GM21447 (cell line): ENCODE data around the gene PRND.
"Not testable (repeated sequence)": the region's sequence is repeated elsewhere in the genome, so short reads cannot be mapped to it uniquely, and the experiment has no call there.

Source experiments
- ATAC-seq: cut with Tn5 transposase; IDR thresholded peaks from one replicate; pipeline ENCODE4 v1.9.1; 2021; ENCODE audit not compliant: unreplicated experiment

The PRND gene

DNA sequence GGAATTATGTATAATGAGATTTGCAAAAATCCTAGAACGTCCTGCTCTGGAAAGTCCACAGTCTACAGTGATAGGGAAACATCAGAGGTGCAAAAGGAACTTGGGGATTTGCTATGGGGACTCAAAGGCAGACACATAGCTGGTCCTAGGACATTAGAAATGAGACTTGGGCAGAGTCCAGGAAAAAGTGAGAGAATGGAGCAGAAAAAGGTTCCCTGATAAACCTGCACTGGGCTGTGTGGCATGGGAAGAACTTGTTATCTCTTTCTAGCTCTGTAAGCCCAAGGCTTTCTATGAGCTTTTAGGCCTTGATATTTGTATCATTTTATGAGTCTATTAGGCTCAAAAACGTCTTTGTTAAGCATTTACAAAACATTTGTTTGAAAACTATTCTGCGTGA lies 15.2 kb downstream of the PRND start:
- ATAC-seq: no peak

DNA sequence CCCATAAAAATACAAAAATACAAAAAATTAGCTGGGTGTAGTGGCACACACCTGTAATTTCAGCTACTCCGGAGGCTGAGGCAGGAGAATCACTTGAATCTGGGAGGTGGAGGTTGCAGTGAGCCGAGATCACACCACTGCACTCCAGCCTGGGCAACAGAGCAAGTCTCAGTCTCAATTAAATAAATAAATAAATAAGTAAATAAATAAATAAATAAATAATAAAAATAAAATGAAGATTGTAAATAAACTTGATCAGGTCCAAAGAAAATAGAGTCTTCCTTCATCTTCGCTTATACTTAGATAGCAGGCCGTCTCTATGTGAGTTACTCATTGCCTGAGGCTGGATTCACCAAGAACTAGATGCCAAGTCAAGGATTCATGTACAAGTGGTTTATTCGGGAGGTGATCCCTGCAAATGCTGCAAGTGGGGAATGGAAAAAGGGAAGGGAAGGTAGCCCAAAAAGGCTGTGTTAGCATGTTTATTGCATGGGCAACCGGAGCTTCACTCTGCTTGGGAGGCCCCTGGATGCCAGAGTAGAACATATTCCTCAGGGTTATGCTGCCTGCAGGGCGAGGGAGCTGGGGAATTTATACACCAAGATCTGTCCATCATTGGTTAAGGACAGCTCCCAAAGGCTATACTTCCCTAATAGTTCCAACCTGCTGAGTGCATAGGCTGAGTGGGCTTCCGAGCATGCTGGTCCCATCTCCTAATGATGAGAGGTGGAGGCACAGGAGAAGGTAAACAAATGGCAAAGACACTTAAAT lies 16.3 kb downstream of the PRND start:
- no peak for ATAC-seq

DNA sequence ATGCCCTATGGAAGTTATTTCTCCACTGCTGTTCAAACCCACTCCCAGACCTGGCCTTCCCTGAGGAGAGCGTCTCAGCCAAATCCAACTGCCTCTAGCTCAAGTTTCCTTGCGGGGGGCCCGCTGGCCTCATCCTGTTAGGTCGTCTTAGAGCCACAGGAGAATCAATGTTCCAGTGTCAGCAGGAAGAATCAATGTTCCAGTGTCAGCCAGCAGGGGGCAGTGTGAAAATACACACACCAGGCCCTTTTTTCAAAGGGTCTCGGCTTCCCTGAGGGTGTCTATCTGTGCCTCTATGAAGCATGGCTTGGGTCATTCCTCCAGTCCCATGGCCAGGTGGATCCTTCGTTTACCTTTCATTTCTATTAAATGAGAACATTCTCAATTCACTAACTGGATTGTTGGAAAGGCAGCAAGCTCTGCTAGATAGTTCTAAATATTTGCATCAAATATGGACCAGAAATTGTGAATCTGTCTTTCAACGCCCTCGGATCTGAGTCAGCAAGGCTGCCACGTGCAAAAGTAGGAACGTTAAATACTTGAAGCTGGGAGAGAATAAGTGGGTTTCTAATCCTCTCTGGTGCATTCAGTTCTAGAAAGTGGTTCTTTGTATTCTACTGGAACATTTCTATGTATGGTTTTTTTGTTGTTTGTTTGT lies 19.2 kb downstream of the PRND start:
- ATAC-seq: no peak

DNA sequence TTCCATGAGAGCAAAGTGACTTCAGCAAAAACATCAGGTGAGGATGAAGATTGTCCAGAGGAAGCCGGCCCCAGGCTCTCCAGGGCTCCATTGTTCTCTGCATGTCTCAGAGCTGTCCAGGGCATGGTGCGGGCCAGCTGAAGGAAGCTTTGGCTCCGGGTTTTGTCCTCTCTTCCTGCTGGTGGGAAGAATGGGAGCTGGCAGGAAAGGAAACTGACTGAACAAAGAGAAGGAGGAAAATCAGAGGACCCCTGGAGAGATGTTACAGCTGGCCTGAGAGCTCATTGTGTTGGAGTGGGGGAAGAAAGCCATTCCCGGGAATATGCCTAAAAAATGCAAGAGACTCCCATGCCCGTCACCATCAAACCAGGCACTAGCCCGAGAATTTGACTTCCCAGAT lies 27.1 kb downstream of the PRND start:
- no peak for ATAC-seq

DNA sequence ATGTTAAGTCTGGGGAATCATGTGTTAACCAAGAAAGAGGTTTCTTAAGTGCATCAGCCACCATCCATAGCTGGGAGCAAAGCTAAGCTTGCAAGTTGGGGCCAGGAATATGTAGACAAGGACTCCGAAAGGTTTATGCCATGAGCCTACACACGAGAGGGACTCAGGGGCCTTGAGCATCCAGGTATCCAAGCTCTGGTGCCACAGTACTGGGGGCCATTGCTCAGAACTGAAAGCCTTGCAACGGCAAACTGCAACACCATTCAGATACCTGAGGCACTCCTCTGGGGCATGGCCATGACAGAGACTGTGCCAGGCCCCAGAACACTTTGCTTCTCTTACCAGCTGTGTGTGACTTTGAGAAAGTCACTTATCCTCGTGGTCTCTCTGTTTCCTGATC lies 27.6 kb downstream of the PRND start:
- ATAC-seq: no peak

DNA sequence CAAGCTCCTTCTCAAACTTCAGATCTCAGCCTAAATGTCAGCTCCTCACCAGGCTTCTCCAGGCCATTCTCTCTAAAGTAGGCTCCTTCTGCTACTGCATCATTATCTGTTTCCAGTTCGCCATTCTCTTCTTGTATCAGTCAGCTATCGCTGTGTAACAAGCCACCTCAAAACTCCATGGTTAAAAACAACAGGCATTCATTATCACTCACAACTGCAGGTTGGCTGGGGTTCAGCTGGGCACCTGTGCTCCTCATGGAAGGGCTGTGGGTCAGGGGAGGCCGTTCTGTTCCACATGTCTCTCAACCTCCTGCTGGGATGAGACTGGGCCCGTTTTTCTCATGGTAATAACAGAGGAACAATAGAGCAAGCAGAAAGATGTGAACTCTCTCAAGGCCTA lies 28.7 kb downstream of the PRND start:
- no peak for ATAC-seq

DNA sequence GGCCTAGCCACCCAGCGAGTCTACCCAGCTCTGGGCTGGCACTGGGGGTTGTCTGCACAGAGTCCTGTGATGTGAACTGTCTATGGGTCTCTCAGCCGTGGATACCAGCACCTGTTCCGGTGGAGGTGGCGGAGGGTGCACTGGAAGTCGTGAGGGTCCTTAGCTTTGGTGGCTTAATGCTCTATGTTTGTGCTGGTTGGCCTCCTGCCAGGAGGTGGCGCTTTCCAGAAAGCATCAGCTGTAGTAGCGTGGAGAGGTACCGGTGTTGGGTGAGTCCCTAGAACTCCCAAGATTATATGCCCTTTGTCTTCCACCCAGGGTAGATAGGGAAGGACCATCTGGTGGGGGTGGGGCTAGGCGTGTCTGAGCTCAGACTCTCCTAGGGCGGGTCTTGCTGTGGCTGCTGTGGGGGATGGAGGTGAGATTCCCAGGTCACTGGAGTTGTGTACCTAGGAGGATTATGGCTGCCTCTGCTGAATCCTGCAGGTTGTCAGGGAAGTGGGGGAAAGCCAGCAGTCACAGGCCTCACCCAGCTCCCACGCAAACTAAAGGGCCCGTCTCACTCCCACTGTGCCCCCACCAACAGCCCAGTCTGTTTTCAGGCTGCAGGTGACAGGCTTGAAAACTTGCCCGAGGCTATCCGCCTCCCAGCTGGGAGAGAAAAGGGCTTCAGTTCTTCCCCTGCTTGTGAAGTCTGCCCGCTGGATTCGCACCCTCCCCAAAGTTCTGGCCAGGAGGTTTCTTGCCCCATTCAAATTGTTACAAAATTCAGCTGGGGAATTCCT lies 37.6 kb downstream of the PRND start:
- ATAC-seq: not testable (repeated sequence)

DNA sequence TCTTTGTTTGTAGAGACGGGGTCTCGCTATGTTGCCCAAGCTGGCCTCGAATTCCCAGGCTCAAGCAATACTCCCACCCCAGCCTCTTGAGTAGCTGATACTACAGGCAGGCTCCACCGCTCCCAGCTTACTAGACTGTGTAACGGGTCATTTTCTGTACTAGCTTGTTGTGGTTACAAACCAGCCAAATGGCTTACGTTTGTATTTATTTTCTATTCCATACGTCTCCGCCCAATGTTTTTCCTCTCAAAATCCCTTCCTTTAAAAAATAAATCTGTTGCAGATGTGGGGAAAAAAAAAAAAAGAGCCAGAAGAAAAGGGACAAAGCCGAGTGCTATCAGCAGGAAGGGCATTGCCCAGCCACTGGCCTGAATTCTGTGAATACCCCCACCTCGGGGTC lies 41.6 kb downstream of the PRND start:
- ATAC-seq: no peak

DNA sequence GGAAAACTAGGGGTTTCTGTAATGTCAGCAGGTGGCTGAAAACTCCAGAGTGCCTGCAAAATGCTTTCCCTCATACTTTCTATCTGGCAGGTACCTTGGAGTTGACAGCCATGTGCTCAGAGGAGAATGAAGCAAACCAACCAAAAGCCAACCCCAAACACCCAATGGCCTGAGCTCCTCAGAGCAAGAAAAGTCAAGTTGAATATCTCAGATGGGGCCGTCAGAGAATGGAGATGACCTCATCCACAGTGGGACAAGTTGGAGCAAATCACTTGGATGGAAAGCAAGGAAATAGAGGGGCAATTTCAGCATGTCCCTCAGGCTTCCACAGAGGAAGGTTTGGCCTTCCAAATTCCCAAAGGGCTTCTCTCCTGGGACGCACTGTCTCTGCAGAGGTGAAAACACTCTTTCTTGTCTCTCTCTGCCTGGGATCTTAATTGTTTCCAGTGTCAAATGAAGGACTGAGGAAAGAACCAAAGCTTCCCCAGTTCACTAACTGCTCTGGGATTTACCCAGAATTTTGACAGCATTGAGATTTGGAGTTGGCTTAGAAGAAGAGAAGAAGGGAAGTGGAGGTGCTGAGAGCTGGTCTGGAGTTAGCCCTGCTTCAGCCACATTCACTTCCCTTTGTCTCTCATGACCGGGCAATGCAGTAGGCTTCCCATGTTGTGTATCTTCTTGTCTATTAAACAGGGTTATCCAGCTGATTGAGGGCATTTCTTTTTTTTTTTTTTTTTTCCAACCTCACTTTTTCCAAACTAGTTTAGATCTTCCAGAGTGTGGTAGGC lies 42.2 kb downstream of the PRND start:
- ATAC-seq: no peak

DNA sequence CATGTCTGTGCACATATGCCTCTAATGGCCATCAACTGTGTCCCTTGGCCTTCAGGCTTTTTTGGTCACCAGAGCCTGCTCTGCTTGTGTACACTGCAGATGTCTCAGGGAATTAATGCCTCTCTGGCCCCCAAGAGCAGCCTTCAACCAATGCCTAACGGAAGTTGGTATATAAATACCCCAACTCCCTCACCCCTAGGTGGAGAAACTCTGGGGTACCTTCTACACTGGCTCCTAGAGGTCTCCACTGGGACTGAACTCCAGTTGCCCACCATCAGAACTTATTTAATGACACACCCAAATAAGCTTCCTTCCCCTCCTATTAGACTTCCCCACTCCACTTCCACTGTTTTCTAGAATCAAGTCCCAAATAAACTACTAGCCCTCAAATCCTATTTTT lies 43.1 kb downstream of the PRND start:
- ATAC-seq: no peak

DNA sequence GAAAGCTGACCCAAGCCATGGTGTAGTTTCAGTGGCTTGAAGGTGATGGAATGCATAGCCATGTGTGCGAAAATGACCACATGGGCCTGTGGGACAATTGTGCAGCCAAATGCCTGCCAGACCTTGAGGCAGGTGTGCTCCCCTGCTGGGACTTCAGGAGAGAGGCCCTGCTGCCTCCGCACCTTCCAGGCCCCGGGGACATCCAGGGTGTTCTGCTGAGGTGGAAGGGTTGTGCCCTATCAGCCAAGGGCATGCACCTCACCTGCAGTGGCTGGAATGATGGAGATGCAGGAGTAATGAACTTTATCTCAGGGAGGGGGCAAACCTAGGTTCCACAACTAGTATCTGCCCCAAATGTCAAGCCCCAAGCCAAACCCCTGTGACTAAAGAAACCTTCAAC lies 44.0 kb downstream of the PRND start:
- ATAC-seq: no peak

DNA sequence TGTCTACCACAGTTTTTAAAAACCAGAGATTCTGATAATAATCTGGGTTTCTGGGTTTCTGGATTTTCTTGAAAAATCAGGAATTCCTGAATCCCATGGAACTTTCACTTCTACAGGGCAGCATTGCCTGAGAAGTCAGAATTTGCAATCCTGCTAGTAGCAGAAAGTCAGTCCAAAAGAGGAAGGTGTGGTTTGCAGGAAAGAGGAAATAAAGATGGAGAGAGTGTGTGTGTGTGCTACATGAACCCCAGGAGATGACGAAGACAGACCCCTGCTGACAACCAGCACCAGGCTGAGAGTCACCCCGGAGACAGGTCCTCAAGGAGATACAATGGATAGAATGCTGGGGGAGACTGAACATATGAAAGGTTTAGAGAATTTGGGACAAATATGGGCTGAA lies 44.9 kb downstream of the PRND start:
- ATAC-seq: no peak

DNA sequence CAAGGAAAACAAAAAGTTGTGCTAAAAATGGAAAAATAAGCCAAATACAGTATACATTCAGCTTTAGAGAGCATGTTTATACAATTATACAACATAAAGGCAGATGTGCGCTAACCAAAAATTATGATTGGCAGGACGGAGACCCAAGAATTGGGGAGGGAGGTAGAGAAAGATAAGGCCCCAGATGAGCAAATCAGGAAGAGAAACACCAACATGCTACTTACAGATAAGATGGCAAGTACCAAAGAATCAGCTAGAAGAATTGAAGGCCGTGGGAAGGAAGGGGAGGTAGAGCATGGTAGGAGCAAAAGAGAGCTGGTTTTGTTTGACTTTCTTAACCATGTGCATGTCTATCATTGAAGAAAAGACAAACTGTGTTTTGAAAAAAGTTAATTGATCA lies 45.4 kb downstream of the PRND start:
- ATAC-seq: no peak

DNA sequence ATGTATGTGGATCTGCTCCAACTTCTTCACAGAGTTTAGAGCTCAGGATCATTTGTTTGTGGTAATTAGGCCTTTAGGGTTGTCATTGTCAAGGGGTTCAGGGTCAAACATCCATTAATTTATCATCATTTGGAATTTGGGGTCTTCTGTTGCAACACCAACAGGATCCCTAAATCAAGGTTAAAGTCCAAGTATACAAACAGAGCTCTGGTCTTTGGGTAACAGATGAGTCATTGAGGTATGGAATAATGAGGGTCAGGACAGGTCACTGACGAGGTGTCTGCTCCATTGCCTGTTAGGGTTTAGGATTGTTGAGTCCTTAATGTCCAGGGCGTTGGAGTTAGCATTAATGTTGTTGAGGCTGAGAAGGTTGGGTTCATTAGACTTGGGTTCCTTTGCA lies 47.6 kb downstream of the PRND start:
- ATAC-seq: no peak

DNA sequence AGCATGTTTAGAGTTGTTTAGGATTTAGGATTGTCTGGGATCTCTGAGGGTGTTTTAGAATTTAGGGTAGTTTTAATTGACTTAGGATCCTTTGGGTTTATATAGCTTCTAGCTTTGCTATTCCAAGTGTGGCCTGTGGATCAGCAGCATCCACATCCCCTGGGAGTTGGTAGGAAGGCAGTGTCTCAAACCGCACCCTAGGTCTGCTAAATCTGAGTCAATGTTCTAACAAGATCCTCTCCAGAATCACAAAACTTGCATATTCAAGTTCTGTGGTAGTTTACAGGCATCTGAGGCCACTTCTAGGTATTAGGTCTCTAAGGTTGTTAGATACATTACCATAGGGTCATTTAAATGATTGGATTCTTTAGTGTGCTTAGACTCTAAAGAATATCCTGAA lies 48.3 kb downstream of the PRND start:
- ATAC-seq: no peak

DNA sequence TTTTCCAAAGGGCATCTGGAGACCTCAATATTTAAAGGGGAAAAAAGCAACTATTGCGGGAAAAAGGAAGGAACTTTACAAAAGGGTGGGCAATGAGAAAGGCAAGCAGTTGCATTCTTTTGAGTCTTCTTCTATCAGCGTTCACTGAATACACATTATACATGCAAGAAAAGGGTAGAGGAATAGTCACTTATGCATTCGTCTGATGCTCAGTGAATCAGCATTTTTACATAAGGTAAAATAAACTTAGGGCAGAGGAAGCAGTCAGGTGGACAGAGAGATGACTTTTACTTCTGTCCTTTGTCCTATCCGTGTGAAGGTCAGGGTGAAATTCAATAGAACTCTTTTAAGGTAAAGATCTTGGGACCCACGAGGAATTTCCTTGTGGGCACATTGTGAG lies 49.3 kb downstream of the PRND start:
- no peak for ATAC-seq

DNA sequence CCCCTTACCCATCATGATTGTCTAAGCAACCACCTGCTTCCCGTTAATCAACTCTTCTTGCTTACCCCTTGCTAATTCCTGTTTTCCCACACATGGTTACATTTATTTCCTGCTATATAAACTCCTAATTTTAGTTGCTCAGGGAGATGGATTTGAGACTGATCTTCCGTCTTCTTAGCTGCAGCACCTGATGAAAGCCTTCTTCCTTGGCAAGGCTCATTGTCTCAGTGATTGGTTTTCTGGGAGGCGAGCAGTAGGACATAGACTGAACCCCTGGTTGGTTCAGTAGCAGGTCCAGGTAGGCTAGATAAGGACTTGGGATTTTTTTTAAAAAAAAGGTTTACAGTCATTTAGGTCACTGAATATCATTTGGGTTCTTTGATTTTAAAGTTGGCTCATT lies 50.4 kb downstream of the PRND start:
- ATAC-seq: no peak

DNA sequence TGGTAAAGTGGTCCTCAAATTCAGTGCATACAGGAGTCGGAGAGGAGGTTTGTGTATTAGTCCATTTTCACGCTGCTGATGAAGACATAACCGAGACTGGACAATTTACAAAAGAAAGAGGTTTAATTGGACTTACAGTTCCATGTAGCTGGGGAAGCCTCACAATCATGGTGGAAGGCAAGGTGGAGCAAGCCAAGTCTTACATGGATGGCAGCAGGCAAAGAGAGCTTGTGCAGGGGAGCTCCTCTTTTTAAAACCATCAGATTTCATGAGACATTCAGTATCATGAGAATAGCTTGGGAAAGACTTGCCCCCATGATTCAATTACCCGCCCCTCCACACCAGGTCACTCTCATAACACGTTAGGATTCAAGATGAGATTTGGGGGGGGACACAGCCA lies 51.3 kb downstream of the PRND start:
- not testable (repeated sequence) for ATAC-seq

DNA sequence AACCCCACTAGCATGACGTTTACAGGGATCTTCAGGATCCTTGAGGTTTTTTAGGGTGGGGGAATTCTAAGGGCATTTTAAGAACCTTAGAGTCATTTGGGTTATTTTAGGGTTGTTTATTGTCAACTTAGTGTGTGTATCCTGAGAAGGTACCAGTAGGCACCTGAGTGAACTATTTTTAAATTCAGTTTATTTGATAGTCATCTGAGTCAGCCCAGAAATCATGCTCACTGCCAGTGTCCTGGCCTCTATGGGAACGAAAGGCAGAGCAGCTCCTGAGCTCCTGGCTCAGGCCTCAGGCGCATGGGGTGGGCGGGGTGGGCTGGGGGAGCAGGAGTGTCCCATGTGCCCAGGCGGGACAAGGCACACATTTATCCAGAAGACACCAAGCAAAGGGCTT lies 52.0 kb downstream of the PRND start:
- no peak for ATAC-seq

DNA sequence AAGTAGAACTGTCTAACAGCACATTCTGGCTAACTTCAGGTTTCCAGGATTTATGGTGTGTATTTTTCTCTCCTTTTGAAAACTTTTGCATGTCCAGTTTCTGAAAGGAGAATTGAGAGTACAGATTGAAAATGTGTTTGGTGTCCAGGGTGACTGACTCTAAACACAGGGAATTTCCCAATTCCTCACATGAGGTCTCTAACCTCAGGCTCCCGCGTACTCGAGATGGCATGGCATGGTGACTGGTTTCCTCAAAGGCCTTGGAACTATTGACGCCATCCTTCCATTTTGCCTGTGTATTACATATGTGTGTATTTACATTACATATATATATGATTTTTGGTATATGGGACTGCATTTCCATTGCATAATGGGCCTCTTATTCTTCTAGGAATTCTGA lies 52.5 kb downstream of the PRND start:
- ATAC-seq: no peak

DNA sequence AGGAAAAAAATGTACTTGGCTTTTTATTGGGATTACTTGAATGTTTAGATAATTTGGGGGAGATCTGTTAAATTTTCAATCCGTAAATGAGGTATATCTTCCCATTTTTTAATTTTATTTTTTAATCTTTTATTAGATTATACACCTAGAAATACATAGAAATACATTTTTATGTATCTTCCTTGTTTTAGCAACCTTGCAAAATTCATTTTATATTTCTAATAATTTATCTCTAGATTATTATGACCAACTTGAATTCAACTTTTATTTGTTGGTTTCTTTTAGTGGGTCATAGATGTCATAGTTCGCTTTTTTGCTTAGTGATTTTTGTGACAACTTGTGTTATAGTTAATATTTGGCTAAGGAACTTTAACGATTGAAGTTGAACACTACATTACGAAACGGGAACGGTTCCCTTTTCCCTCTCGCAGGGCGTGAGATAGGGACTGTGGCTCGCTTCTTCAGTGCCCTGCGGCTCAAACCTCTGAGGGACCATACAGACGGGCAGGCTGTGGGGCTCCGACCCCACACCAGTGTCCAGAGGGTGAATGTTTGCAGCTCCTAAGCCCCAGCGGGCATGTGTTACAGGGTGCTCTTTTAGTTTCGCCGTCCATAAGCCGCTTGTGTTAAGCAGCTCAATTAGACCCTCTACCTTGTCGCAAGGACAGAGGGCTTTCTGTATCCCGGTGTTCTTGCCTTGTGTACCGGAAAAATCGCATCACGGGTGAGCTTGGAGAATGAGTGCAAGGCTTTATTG lies 53.8 kb downstream of the PRND start:
- no peak for ATAC-seq
